Measurements from ENCODE around the gene SCN8A.

SCN8A gene

GRCh38 chr12:51626115-51626514, 35.1 kb downstream of the SCN8A start:
- Histone ChIP-seq H3K4me1 (ENCODE audit: control insufficient read depth, low read depth, low read length) (peaks cover 21% of the 10 kb centered on the region), H3K9me3 (ENCODE audit: control insufficient read depth, low read depth, low read length) (no peaks in the 10 kb centered on the region), H3K27ac (ENCODE audit: low read length) (no peak overlapping the region), H3K27me3 (ENCODE audit: control insufficient read depth, insufficient read depth, low read length) (no peaks in the 10 kb centered on the region), H3K36me3 (ENCODE audit: control insufficient read depth, low read depth, low read length) (no peaks in the 10 kb centered on the region), H3K4me3 (ENCODE audit: low read length) (no peak overlapping the region), H3K9ac (ENCODE audit: low read length) (no peak overlapping the region)

DNA sequence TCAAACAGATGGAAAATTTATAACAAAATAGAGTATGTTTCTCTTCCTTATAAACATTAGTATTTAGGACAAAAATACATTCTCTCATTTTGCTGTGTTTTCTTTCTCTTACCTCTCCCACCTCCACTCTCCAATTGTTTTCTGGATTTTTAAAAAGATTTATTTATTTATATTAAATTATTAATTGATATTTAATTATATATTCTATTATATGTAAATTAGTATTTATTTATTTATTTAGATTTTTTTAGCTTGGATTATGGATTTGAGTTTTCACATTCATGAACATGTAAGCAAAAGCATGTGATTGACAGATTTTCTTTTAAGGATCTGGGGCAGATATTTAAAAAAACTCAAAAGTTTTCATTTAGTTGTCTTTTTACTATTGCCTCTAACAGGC, 35.6 kb downstream of the SCN8A start:
- Histone ChIP-seq H3K36me3 (ENCODE audit: control insufficient read depth, low read depth, low read length) (no peaks in the 10 kb centered on the region), H3K27me3 (ENCODE audit: control insufficient read depth, insufficient read depth, low read length) (no peaks in the 10 kb centered on the region), H3K9me3 (ENCODE audit: control insufficient read depth, low read depth, low read length) (no peaks in the 10 kb centered on the region), H3K4me3 (ENCODE audit: low read length) (no peak overlapping the region), H3K27ac (ENCODE audit: low read length) (no peak overlapping the region), H3K9ac (ENCODE audit: low read length) (no peak overlapping the region), H3K4me1 (ENCODE audit: control insufficient read depth, low read depth, low read length) (peaks cover 26% of the 10 kb centered on the region)

- Histone ChIP-seq H3K9me3 (ENCODE audit: control insufficient read depth, low read depth, low read length) (no peaks in the 10 kb centered on the region), H3K4me3 (ENCODE audit: low read length) (no peak overlapping the region), H3K4me1 (ENCODE audit: control insufficient read depth, low read depth, low read length) (peaks cover 28% of the 10 kb centered on the region), H3K9ac (ENCODE audit: low read length) (no peak overlapping the region), H3K27me3 (ENCODE audit: control insufficient read depth, insufficient read depth, low read length) (no peaks in the 10 kb centered on the region), H3K36me3 (ENCODE audit: control insufficient read depth, low read depth, low read length) (no peaks in the 10 kb centered on the region), H3K27ac (ENCODE audit: low read length) (no peak overlapping the region)
These were observed 39.3 kb downstream of the SCN8A start for GRCh38 chr12:51630256-51630880.

- H3K9me3 ChIP-seq (ENCODE audit: control insufficient read depth, low read depth, low read length): no peaks in the 10 kb centered on the region
- H3K4me1 ChIP-seq (ENCODE audit: control insufficient read depth, low read depth, low read length): peaks cover 28% of the 10 kb centered on the region
- H3K36me3 ChIP-seq (ENCODE audit: control insufficient read depth, low read depth, low read length): no peaks in the 10 kb centered on the region
- H3K9ac ChIP-seq (ENCODE audit: low read length): no peak overlapping the region
- H3K4me3 ChIP-seq (ENCODE audit: low read length): no peak overlapping the region
- no peaks in the 10 kb centered on the region for H3K27me3 ChIP-seq (ENCODE audit: control insufficient read depth, insufficient read depth, low read length)
- H3K27ac ChIP-seq (ENCODE audit: low read length): no peak overlapping the region
These were observed 40.0 kb downstream of the SCN8A start for GRCh38 chr12:51630986-51631385.

GRCh38 chr12:51631591-51631990, 40.6 kb downstream of the SCN8A start:
- H3K4me3 ChIP-seq (ENCODE audit: low read length): no peak overlapping the region
- peaks cover 28% of the 10 kb centered on the region for H3K4me1 ChIP-seq (ENCODE audit: control insufficient read depth, low read depth, low read length)
- H3K9me3 ChIP-seq (ENCODE audit: control insufficient read depth, low read depth, low read length): no peaks in the 10 kb centered on the region
- no peaks in the 10 kb centered on the region for H3K36me3 ChIP-seq (ENCODE audit: control insufficient read depth, low read depth, low read length)
- no peaks in the 10 kb centered on the region for H3K27me3 ChIP-seq (ENCODE audit: control insufficient read depth, insufficient read depth, low read length)
- no peak overlapping the region for H3K9ac ChIP-seq (ENCODE audit: low read length)
- H3K27ac ChIP-seq (ENCODE audit: low read length): no peak overlapping the region

- no peak overlapping the region for H3K27ac ChIP-seq (ENCODE audit: low read length)
- H3K27me3 ChIP-seq (ENCODE audit: control insufficient read depth, insufficient read depth, low read length): no peaks in the 10 kb centered on the region
- no peaks in the 10 kb centered on the region for H3K9me3 ChIP-seq (ENCODE audit: control insufficient read depth, low read depth, low read length)
- H3K36me3 ChIP-seq (ENCODE audit: control insufficient read depth, low read depth, low read length): no peaks in the 10 kb centered on the region
- no peak overlapping the region for H3K4me3 ChIP-seq (ENCODE audit: low read length)
- peaks cover 28% of the 10 kb centered on the region for H3K4me1 ChIP-seq (ENCODE audit: control insufficient read depth, low read depth, low read length)
- H3K9ac ChIP-seq (ENCODE audit: low read length): no peak overlapping the region
These were observed 41.6 kb downstream of the SCN8A start for GRCh38 chr12:51632623-51633022.

GRCh38 chr12:51635346-51635745, 44.3 kb downstream of the SCN8A start:
- Histone ChIP-seq H3K9ac (ENCODE audit: low read length) (no peak overlapping the region), H3K9me3 (ENCODE audit: control insufficient read depth, low read depth, low read length) (no peaks in the 10 kb centered on the region), H3K36me3 (ENCODE audit: control insufficient read depth, low read depth, low read length) (no peaks in the 10 kb centered on the region), H3K27me3 (ENCODE audit: control insufficient read depth, insufficient read depth, low read length) (no peaks in the 10 kb centered on the region), H3K27ac (ENCODE audit: low read length) (no peak overlapping the region), H3K4me1 (ENCODE audit: control insufficient read depth, low read depth, low read length) (peaks cover 28% of the 10 kb centered on the region), H3K4me3 (ENCODE audit: low read length) (no peak overlapping the region)

GRCh38 chr12:51636581-51636980, 45.5 kb downstream of the SCN8A start:
- no peaks in the 10 kb centered on the region for H3K27me3 ChIP-seq (ENCODE audit: control insufficient read depth, insufficient read depth, low read length)
- H3K36me3 ChIP-seq (ENCODE audit: control insufficient read depth, low read depth, low read length): no peaks in the 10 kb centered on the region
- H3K4me1 ChIP-seq (ENCODE audit: control insufficient read depth, low read depth, low read length): peaks cover 16% of the 10 kb centered on the region
- H3K4me3 ChIP-seq (ENCODE audit: low read length): no peak overlapping the region
- H3K9me3 ChIP-seq (ENCODE audit: control insufficient read depth, low read depth, low read length): no peaks in the 10 kb centered on the region
- H3K27ac ChIP-seq (ENCODE audit: low read length): no peak overlapping the region
- no peak overlapping the region for H3K9ac ChIP-seq (ENCODE audit: low read length)

GRCh38 chr12:51636986-51637385, 46.0 kb downstream of the SCN8A start:
- Histone ChIP-seq H3K36me3 (ENCODE audit: control insufficient read depth, low read depth, low read length) (no peaks in the 10 kb centered on the region), H3K9me3 (ENCODE audit: control insufficient read depth, low read depth, low read length) (no peaks in the 10 kb centered on the region), H3K27me3 (ENCODE audit: control insufficient read depth, insufficient read depth, low read length) (no peaks in the 10 kb centered on the region), H3K4me1 (ENCODE audit: control insufficient read depth, low read depth, low read length) (peaks cover 11% of the 10 kb centered on the region), H3K9ac (ENCODE audit: low read length) (no peak overlapping the region), H3K4me3 (ENCODE audit: low read length) (no peak overlapping the region), H3K27ac (ENCODE audit: low read length) (no peak overlapping the region)

- H3K27ac ChIP-seq (ENCODE audit: low read length): no peak overlapping the region
- no peaks in the 10 kb centered on the region for H3K27me3 ChIP-seq (ENCODE audit: control insufficient read depth, insufficient read depth, low read length)
- no peaks in the 10 kb centered on the region for H3K36me3 ChIP-seq (ENCODE audit: control insufficient read depth, low read depth, low read length)
- no peak overlapping the region for H3K4me3 ChIP-seq (ENCODE audit: low read length)
- H3K4me1 ChIP-seq (ENCODE audit: control insufficient read depth, low read depth, low read length): no peaks in the 10 kb centered on the region
- no peak overlapping the region for H3K9ac ChIP-seq (ENCODE audit: low read length)
- H3K9me3 ChIP-seq (ENCODE audit: control insufficient read depth, low read depth, low read length): no peaks in the 10 kb centered on the region
These were observed 48.3 kb downstream of the SCN8A start for GRCh38 chr12:51639361-51639760.

- H3K36me3 ChIP-seq (ENCODE audit: control insufficient read depth, low read depth, low read length): no peaks in the 10 kb centered on the region
- H3K9me3 ChIP-seq (ENCODE audit: control insufficient read depth, low read depth, low read length): no peaks in the 10 kb centered on the region
- no peak overlapping the region for H3K9ac ChIP-seq (ENCODE audit: low read length)
- no peak overlapping the region for H3K27ac ChIP-seq (ENCODE audit: low read length)
- H3K4me1 ChIP-seq (ENCODE audit: control insufficient read depth, low read depth, low read length): no peaks in the 10 kb centered on the region
- H3K27me3 ChIP-seq (ENCODE audit: control insufficient read depth, insufficient read depth, low read length): no peaks in the 10 kb centered on the region
- no peak overlapping the region for H3K4me3 ChIP-seq (ENCODE audit: low read length)
These were observed 51.3 kb downstream of the SCN8A start for GRCh38 chr12:51642286-51642685.

GRCh38 chr12:51643951-51644350, 52.9 kb downstream of the SCN8A start:
- H3K27me3 ChIP-seq (ENCODE audit: control insufficient read depth, insufficient read depth, low read length): no peaks in the 10 kb centered on the region
- no peaks in the 10 kb centered on the region for H3K36me3 ChIP-seq (ENCODE audit: control insufficient read depth, low read depth, low read length)
- H3K9ac ChIP-seq (ENCODE audit: low read length): no peak overlapping the region
- no peak overlapping the region for H3K4me3 ChIP-seq (ENCODE audit: low read length)
- H3K4me1 ChIP-seq (ENCODE audit: control insufficient read depth, low read depth, low read length): no peaks in the 10 kb centered on the region
- no peak overlapping the region for H3K27ac ChIP-seq (ENCODE audit: low read length)
- H3K9me3 ChIP-seq (ENCODE audit: control insufficient read depth, low read depth, low read length): no peaks in the 10 kb centered on the region

All from iPS-18a (cell line).